Nephron progenitor cell (in vitro differentiated cells): ENCODE results near the gene SASH3.
"Not testable (repeated sequence)": the region's sequence is repeated elsewhere in the genome, so short reads cannot be mapped to it uniquely, and the experiment has no call there.

Source experiments
- DNase-seq: peaks from one replicate; pipeline ENCODE4 v3.0.0; 2021
- H3K27ac Mint-ChIP-seq: 2 replicates; pipeline ENCODE4 v1.8.0; 2021; ENCODE audit warnings: mild to moderate bottlenecking, moderate library complexity, mixed read lengths
- H3K27me3 Mint-ChIP-seq: 2 replicates; pipeline ENCODE4 v1.8.0; 2021; ENCODE audit warnings: mild to moderate bottlenecking, low read depth, mixed read lengths; ENCODE audit not compliant: poor library complexity
- H3K36me3 Mint-ChIP-seq: 2 replicates; pipeline ENCODE4 v1.8.0; 2021; ENCODE audit warnings: low read depth, mixed read lengths
- H3K4me1 Mint-ChIP-seq: 2 replicates; pipeline ENCODE4 v1.8.0; 2021; ENCODE audit warnings: mixed read lengths
- H3K4me3 Mint-ChIP-seq: 2 replicates; pipeline ENCODE4 v1.8.0; 2021; ENCODE audit warnings: mild to moderate bottlenecking, moderate library complexity, mixed read lengths
- H3K9me3 Mint-ChIP-seq: 2 replicates; pipeline ENCODE4 v1.8.0; 2021; ENCODE audit warnings: mild to moderate bottlenecking, moderate library complexity, mixed read lengths
- TF ChIP-seq, protein P1 (sequence below): fragments of 200-600 bp; sonication (generic); IDR thresholded peaks from 2 replicates; pipeline ENCODE4 v1.5.0; 2021; ENCODE audit warnings: antibody characterized with exemption

The SASH3 gene

DNA sequence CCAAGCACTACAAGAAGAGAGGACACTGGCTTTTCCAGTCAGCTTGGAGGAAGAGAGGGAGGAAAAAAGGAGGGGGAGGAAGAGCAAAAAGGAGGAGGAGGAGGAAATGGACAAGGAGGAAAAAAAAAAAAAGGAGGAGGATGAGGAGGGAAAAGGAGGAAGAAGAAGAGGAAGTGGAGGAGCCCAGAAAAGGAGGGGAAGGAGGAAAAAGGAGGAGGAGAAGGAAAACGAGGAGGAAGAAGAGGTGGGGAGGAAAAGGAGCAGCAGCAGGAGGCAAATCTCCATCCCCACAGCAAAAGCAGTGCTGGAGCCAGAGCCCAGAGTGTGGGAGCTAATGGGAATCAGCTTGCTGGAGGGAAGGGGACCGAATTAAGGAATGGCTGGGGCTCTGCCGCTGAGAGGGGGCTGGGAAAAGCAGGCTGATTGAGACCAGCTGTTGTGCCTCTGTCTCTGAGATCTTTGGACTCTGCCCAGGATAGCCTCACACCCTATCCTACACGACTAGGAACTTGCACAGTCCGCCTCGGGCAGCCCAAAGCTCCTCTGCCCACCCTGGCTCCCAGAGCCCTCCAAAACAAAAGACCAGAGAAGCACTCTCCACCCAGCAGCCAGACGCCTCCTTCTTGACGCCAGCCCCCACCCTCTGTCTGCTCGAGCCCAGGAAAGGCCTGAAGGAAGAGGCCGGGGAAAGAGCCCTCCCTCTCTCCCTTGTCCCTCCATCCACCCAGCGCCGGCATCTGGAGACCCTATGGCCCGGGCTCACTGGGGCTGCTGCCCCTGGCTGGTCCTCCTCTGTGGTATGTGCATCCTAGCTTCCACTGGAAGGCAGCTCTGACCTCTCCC is 41.1 kb upstream of the SASH3 start, which contains the start of gene XPNPEP2:
Gene XPNPEP2, plus strand, starts transcription at position 514 of the 843 bp plus-strand sequence. Its CDS starts 235 bp downstream, at position 749.
- no peaks in the 10 kb centered on the region for H3K36me3 Mint-ChIP-seq
- H3K4me3 Mint-ChIP-seq = no peak within 1 kb of the TSS
- H3K27me3 Mint-ChIP-seq = peaks cover 10% of the 10 kb centered on the region
- H3K9me3 Mint-ChIP-seq = peaks cover 27% of the 10 kb centered on the region
- peak within 1 kb of the TSS; percentile 87 for H3K27ac Mint-ChIP-seq
- TF ChIP-seq, protein P1, sequence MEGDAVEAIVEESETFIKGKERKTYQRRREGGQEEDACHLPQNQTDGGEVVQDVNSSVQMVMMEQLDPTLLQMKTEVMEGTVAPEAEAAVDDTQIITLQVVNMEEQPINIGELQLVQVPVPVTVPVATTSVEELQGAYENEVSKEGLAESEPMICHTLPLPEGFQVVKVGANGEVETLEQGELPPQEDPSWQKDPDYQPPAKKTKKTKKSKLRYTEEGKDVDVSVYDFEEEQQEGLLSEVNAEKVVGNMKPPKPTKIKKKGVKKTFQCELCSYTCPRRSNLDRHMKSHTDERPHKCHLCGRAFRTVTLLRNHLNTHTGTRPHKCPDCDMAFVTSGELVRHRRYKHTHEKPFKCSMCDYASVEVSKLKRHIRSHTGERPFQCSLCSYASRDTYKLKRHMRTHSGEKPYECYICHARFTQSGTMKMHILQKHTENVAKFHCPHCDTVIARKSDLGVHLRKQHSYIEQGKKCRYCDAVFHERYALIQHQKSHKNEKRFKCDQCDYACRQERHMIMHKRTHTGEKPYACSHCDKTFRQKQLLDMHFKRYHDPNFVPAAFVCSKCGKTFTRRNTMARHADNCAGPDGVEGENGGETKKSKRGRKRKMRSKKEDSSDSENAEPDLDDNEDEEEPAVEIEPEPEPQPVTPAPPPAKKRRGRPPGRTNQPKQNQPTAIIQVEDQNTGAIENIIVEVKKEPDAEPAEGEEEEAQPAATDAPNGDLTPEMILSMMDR = no peak
- no peak for DNase-seq
- H3K4me1 Mint-ChIP-seq = peaks cover 33% of the 10 kb centered on the region

DNA sequence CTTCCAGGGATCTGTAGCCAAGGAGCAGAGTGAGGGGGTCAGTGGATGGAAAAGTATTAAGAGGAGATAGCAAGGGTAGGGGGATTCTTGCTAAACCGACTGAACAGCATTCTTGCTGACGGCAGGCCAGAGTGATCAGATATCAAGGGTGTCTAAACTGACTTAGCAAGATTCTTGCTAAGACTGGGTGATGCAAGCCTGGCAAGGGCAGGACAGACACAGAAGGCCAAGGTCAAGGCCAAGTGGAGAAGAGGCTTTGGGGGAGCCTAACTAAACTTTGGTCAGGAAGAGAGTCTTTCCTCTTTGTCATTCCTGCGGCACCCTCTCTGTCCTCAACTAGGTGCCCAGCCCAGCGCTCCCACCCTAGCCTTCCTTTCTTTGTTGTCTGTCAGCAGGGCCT is 40.2 kb upstream of the SASH3 start:
- H3K27ac Mint-ChIP-seq = peak overlapping the region; percentile 87
- peaks cover 33% of the 10 kb centered on the region for H3K4me1 Mint-ChIP-seq
- H3K27me3 Mint-ChIP-seq = peaks cover 14% of the 10 kb centered on the region
- no peak overlapping the region for H3K4me3 Mint-ChIP-seq
- no peak for DNase-seq
- H3K36me3 Mint-ChIP-seq = no peaks in the 10 kb centered on the region
- H3K9me3 Mint-ChIP-seq = peaks cover 24% of the 10 kb centered on the region
- TF ChIP-seq, protein P1 = no peak

- TF ChIP-seq, protein P1 = no peak
- H3K27ac Mint-ChIP-seq = peak overlapping the region; percentile 79
- H3K36me3 Mint-ChIP-seq = no peaks in the 10 kb centered on the region
- H3K4me3 Mint-ChIP-seq = no peak overlapping the region
- DNase-seq = peak; percentile 46
- peaks cover 33% of the 10 kb centered on the region for H3K4me1 Mint-ChIP-seq
- H3K27me3 Mint-ChIP-seq = peaks cover 10% of the 10 kb centered on the region
- H3K9me3 Mint-ChIP-seq = peaks cover 22% of the 10 kb centered on the region
Observed at GRCh38 chrX:129741880-129742758, 37.6 kb upstream of the SASH3 start.

- H3K4me3 Mint-ChIP-seq, H3K36me3 Mint-ChIP-seq, H3K27me3 Mint-ChIP-seq, H3K27ac Mint-ChIP-seq, DNase-seq: not testable (repeated sequence)
- H3K9me3 Mint-ChIP-seq = peaks cover 22% of the 10 kb centered on the region
- H3K4me1 Mint-ChIP-seq = peaks cover 31% of the 10 kb centered on the region
Observed at GRCh38 chrX:129742759-129743152, 37.0 kb upstream of the SASH3 start.

- no peak for DNase-seq
- Mint-ChIP-seq H3K4me1 (peaks cover 21% of the 10 kb centered on the region), H3K27me3 (peaks cover 13% of the 10 kb centered on the region), H3K4me3 (no peak overlapping the region), H3K27ac (no peak overlapping the region), H3K36me3 (no peaks in the 10 kb centered on the region), H3K9me3 (peaks cover 22% of the 10 kb centered on the region)
- TF ChIP-seq, protein P1 = no peak
Observed at GRCh38 chrX:129743821-129744220, 35.9 kb upstream of the SASH3 start.

DNA sequence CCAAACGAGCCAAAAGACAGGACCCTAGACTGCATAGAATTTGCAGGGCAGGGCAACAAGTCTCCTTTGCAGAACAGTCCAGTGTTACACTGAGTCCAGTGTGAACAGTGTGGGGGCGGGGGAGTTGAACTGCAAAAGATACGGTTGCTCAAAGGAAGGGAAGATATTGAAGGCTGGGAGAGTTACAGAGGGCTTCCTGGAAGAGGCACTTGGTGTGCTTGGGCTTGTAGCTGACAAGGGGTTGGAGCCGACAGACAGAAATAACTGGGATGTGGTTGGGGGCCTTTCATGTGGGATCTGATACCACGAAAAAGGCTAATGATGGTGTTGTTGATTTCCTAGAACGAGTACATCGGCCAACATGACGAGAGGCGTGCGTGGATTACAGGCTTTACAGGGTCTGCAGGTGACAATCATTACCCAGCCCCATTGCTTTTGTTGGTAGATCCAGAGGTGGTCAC is 34.9 kb upstream of the SASH3 start:
- H3K4me1 Mint-ChIP-seq = peaks cover 10% of the 10 kb centered on the region
- no peak overlapping the region for H3K27ac Mint-ChIP-seq
- H3K4me3 Mint-ChIP-seq = no peak overlapping the region
- TF ChIP-seq, protein P1 = no peak
- peaks cover 12% of the 10 kb centered on the region for H3K27me3 Mint-ChIP-seq
- no peak for DNase-seq
- no peaks in the 10 kb centered on the region for H3K36me3 Mint-ChIP-seq
- H3K9me3 Mint-ChIP-seq = peaks cover 18% of the 10 kb centered on the region
